Mammary epithelial cell (primary cell): Measurements from ENCODE around the gene YES1.

ENCODE experiments used
- EZH2 ChIP-seq: IDR thresholded peaks from 2 replicates; pipeline ENCODE4 v1.6.1; 2012; ENCODE audit warnings: low read length, inconsistent platforms, borderline replicate concordance
- TF ChIP-seq, protein P1 (sequence below), 2 donors: IDR thresholded peaks in 1 of 2; conservative IDR thresholded peaks in 1 of 2; 2 replicates each; pipeline ENCODE4 v1.5.1; 2011 to 2012; ENCODE audit warnings: inconsistent platforms in 2 of 2, low read length in 2 of 2, mild to moderate bottlenecking in 2 of 2, control low read depth in 1 of 2, low read depth in 1 of 2; ENCODE audit not compliant: insufficient read depth in 1 of 2; ENCODE audit errors: extremely low read depth in 1 of 2

DNA sequence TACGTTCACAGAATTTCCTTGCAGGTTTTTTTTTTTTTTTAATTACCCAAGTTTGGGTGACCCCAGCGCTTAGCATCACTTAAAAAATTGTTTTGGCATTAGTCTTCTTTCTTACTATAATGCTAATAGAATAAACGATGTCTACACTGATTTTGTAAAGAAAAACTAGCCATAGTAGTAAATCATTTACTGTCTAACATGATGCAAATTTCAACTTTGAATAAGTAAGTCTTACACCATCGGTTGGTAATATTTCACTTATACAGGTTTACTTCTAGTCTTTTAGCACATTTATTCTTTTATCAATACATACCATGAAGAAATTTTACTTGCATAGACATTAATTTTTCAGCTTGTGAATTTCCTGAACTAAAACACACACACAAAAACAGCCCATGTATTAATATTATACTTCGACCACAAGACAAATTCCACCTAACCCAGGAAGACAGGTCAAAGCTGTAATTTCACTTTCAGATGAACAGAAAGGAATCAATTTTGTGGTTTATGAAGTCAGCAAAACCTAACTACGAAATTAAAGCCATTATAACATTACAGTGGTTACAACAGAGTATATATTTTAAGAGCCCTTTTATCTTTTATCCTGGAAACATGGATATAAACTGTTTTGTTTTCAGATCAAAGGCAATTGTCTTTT lies 1.9 kb downstream of the YES1 start:
- TF ChIP-seq, protein P1, sequence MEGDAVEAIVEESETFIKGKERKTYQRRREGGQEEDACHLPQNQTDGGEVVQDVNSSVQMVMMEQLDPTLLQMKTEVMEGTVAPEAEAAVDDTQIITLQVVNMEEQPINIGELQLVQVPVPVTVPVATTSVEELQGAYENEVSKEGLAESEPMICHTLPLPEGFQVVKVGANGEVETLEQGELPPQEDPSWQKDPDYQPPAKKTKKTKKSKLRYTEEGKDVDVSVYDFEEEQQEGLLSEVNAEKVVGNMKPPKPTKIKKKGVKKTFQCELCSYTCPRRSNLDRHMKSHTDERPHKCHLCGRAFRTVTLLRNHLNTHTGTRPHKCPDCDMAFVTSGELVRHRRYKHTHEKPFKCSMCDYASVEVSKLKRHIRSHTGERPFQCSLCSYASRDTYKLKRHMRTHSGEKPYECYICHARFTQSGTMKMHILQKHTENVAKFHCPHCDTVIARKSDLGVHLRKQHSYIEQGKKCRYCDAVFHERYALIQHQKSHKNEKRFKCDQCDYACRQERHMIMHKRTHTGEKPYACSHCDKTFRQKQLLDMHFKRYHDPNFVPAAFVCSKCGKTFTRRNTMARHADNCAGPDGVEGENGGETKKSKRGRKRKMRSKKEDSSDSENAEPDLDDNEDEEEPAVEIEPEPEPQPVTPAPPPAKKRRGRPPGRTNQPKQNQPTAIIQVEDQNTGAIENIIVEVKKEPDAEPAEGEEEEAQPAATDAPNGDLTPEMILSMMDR (conservative IDR thresholded peaks at IDR 0.05 in 1 of 2, IDR thresholded peaks at IDR 0.05 in 1 of 2; ENCODE audit: extremely low read depth in 1 of 2, insufficient read depth in 1 of 2, low read depth in 1 of 2, low read length in 2 of 2) = no peak
- no peak for TF ChIP-seq EZH2
